BE2C (cell line): ENCODE data around the gene CLEC4D.
"Not testable (repeated sequence)": the region's sequence is repeated elsewhere in the genome, so short reads cannot be mapped to it uniquely, and the experiment has no call there.

Experiments
- DNase-seq: peaks from one replicate; pipeline ENCODE4 v3.0.0-alpha.2; 2020
- H3K27me3 ChIP-seq: fragments of 250-450 bp; sonication (Bioruptor Pico); 2 replicates; pipeline ENCODE4 v1.5.1; 2020; ENCODE audit warnings: mild to moderate bottlenecking
- H3K36me3 ChIP-seq: fragments of 250-450 bp; sonication (Bioruptor Pico); 2 replicates; pipeline ENCODE4 v1.5.1; 2020; ENCODE audit warnings: mild to moderate bottlenecking
- H3K4me1 ChIP-seq: fragments of 250-450 bp; sonication (Bioruptor Pico); 2 replicates; pipeline ENCODE4 v1.5.1; 2020
- H3K4me3 ChIP-seq: 2 replicates; pipeline ENCODE4 v1.5.1; 2011; ENCODE audit warnings: low read depth, low read length
- H3K9me3 ChIP-seq: fragments of 250-450 bp; sonication (Bioruptor Pico); 2 replicates; pipeline ENCODE4 v1.5.1; 2020
- CTCF ChIP-seq: IDR thresholded peaks from 2 replicates; pipeline ENCODE4 v1.5.1; 2012; ENCODE audit warnings: mild to moderate bottlenecking, low read depth, low read length

CLEC4D gene

GRCh38 chr12:8527250-8528130, 14.2 kb downstream of the CLEC4D start:
- Histone ChIP-seq H3K9me3 (no peaks in the 10 kb centered on the region), H3K36me3 (no peaks in the 10 kb centered on the region), H3K4me1 (no peaks in the 10 kb centered on the region), H3K4me3 (no peak overlapping the region), H3K27me3 (no peaks in the 10 kb centered on the region; the same call in 1 of the 2 replicates)
- TF ChIP-seq CTCF: no peak
- DNase-seq: no peak

DNA sequence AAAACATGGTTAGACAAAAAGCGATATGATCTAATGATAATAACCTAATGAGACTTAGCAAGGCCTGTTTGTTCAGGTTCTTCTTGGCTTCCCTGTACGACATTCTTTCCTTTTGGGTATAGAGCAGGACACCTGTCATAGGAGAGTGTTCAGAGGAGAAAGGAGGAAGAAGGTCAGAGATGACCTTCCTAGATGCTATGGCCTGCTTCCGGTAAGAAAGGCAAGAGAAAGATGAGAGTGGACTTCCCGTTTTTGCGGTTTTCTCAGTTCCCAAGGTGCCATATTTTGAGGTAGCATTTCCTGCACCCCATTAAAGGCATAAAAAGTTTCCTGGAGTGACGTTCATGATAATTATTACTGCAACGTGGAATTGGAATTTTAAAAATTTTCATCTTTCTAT, 18.7 kb downstream of the CLEC4D start:
- H3K4me3 ChIP-seq: no peak overlapping the region
- no peaks in the 10 kb centered on the region for H3K4me1 ChIP-seq
- H3K27me3 ChIP-seq: peaks cover 3% of the 10 kb centered on the region; the same call in 1 of the 2 replicates
- no peak for TF ChIP-seq CTCF
- no peaks in the 10 kb centered on the region for H3K36me3 ChIP-seq
- no peaks in the 10 kb centered on the region for H3K9me3 ChIP-seq
- no peak for DNase-seq

- H3K9me3 ChIP-seq, H3K36me3 ChIP-seq, H3K4me3 ChIP-seq, H3K4me1 ChIP-seq, H3K27me3 ChIP-seq: not testable (repeated sequence)
- peak; percentile 24 for DNase-seq
- TF ChIP-seq CTCF: peak; percentile 36
Measured at GRCh38 chr12:8537820-8538219, 24.5 kb downstream of the CLEC4D start.

- not testable (repeated sequence) for DNase-seq, H3K4me1 ChIP-seq, H3K9me3 ChIP-seq, H3K36me3 ChIP-seq, H3K27me3 ChIP-seq, H3K4me3 ChIP-seq
Measured at GRCh38 chr12:8540831-8541230, 27.5 kb downstream of the CLEC4D start, which contains the start of gene CLEC4E. TSS of gene CLEC4E (minus strand) at chr12:8540905. CDS start at chr12:8540797, 108 bp downstream.

GRCh38 chr12:8541562-8541961, 28.3 kb downstream of the CLEC4D start:
- TF ChIP-seq CTCF: no peak
- DNase-seq: no peak
- Histone ChIP-seq H3K4me3 (no peak overlapping the region), H3K27me3 (peaks cover 5% of the 10 kb centered on the region; the same call in 1 of the 2 replicates), H3K4me1 (no peaks in the 10 kb centered on the region), H3K36me3 (no peaks in the 10 kb centered on the region), H3K9me3 (no peaks in the 10 kb centered on the region)

DNA sequence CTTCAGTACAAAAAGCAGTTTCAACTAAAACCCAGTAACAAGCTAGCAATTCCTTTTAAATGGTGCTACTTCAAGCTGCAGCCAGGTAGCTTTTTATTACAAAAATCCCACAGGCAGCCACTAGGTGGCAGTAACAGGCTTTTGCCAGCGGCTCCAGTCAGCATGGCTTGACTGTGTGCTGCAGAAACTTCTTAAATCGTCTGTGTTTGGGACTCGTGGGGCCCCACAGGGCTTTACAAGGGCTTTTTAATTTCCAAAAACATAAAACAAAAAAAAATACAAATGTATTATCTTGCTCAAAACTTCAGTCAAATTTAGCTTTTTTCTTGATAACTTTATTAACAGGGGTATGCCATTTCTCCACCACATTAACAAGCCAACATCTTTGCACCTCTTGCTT, 31.0 kb downstream of the CLEC4D start:
- DNase-seq: peak; percentile 51
- TF ChIP-seq CTCF: peak; percentile 87
- H3K4me3 ChIP-seq: no peak overlapping the region
- H3K9me3 ChIP-seq: no peaks in the 10 kb centered on the region
- peaks cover 5% of the 10 kb centered on the region; the same call in 1 of the 2 replicates for H3K27me3 ChIP-seq
- H3K36me3 ChIP-seq: no peaks in the 10 kb centered on the region
- H3K4me1 ChIP-seq: no peaks in the 10 kb centered on the region
